Ovary (tissue), 3 donors: ENCODE results near the gene KRT73.

Experiments
- EP300 ChIP-seq: sonication (generic); formaldehyde crosslinking; IDR thresholded peaks from one replicate; pipeline ENCODE4 v1.6.1; 2017; ENCODE audit warnings: antibody characterized with exemption
- POLR2A ChIP-seq: fragments of 450-650 bp; IDR thresholded peaks from one replicate; pipeline ENCODE4 v1.6.1; 2017; ENCODE audit warnings: antibody characterized with exemption, mild to moderate bottlenecking, moderate library complexity
- TF ChIP-seq, protein P1 (sequence below), 3 donors: fragments of 450-650 bp in 2 of 3; fragments of 200-600 bp in 1 of 3; IDR thresholded peaks; one replicate each; pipeline versions ENCODE4 v1.5.1 to v1.8.0; 2016 to 2022; ENCODE audit warnings: antibody characterized with exemption in 3 of 3, mild to moderate bottlenecking in 1 of 3
- donor health status: DM: no; HTN: no; CAD: no.

DNA sequence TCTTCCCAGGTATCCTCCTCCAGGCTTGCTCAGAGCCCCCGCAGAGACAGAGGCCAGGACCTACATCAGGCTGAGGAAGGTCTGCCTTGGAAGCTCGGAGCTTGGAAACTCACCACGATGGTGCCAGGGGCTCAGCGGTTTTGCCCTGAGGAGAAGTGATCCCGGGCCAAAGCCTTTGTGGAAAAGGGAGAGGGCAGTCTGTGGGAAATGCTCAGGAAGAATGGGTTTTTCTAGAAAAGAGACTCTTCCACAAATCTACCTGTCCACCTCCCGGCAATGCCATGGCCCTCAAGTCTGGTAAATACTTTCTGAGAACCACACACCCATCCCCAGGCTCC lies 25.7 kb upstream of the KRT73 start:
- TF ChIP-seq, protein P1, sequence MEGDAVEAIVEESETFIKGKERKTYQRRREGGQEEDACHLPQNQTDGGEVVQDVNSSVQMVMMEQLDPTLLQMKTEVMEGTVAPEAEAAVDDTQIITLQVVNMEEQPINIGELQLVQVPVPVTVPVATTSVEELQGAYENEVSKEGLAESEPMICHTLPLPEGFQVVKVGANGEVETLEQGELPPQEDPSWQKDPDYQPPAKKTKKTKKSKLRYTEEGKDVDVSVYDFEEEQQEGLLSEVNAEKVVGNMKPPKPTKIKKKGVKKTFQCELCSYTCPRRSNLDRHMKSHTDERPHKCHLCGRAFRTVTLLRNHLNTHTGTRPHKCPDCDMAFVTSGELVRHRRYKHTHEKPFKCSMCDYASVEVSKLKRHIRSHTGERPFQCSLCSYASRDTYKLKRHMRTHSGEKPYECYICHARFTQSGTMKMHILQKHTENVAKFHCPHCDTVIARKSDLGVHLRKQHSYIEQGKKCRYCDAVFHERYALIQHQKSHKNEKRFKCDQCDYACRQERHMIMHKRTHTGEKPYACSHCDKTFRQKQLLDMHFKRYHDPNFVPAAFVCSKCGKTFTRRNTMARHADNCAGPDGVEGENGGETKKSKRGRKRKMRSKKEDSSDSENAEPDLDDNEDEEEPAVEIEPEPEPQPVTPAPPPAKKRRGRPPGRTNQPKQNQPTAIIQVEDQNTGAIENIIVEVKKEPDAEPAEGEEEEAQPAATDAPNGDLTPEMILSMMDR (IDR thresholded peaks at IDR 0.05): no peak
- TF ChIP-seq POLR2A (no peak), EP300 (no peak)
